Fibroblast of lung (primary cell): ENCODE data around the gene CCDC71.

Experiments
- EZH2 ChIP-seq: IDR thresholded peaks from 2 replicates; pipeline ENCODE4 v1.5.1; 2012; ENCODE audit warnings: low read length, control low read depth, mild to moderate bottlenecking; ENCODE audit errors: missing control alignments
- TF ChIP-seq, protein P1 (sequence below), 2 donors: IDR thresholded peaks in 1 of 2; conservative IDR thresholded peaks in 1 of 2; 1 replicate in 1 of 2; 2 replicates in 1 of 2; pipeline ENCODE4 v1.5.1; 2011 to 2012; ENCODE audit warnings: low read length in 2 of 2, control low read depth in 1 of 2, inconsistent platforms in 1 of 2, low read depth in 1 of 2, mild to moderate bottlenecking in 1 of 2

DNA sequence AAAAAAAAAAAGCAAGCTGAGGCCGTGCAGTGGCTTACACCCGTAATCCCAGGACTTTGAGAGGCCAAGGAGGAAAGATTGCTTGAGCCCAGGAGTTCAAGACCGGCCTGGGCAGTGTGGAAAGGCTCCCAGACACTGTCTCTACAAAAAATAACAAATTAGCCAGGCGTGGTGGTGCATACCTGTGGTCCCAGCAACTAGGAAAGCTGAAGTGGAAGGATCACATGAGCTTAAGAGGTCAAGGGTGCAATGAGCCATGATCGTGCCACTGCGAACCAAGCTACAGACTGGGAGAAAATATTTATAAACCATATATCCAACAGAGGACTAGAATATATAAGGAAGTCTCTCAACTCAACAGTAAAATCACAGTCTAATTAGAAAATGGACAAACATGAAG lies 15.2 kb upstream of the CCDC71 start:
- no peak for TF ChIP-seq EZH2
- TF ChIP-seq, protein P1, sequence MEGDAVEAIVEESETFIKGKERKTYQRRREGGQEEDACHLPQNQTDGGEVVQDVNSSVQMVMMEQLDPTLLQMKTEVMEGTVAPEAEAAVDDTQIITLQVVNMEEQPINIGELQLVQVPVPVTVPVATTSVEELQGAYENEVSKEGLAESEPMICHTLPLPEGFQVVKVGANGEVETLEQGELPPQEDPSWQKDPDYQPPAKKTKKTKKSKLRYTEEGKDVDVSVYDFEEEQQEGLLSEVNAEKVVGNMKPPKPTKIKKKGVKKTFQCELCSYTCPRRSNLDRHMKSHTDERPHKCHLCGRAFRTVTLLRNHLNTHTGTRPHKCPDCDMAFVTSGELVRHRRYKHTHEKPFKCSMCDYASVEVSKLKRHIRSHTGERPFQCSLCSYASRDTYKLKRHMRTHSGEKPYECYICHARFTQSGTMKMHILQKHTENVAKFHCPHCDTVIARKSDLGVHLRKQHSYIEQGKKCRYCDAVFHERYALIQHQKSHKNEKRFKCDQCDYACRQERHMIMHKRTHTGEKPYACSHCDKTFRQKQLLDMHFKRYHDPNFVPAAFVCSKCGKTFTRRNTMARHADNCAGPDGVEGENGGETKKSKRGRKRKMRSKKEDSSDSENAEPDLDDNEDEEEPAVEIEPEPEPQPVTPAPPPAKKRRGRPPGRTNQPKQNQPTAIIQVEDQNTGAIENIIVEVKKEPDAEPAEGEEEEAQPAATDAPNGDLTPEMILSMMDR (conservative IDR thresholded peaks at IDR 0.05 in 1 of 2, IDR thresholded peaks at IDR 0.05 in 1 of 2; ENCODE audit: low read depth in 1 of 2, low read length in 2 of 2), result no peak
